22Rv1 (cell line): ENCODE measurements around the gene LRMDA.

Source experiments
- H3K27ac ChIP-seq: fragments of 450-650 bp; 2 replicates; pipeline ENCODE4 v1.5.1; 2017
- CTCF ChIP-seq: fragments of 450-650 bp; IDR thresholded peaks from 2 replicates; pipeline ENCODE4 v1.5.1; 2017; ENCODE audit warnings: mild to moderate bottlenecking
- ZFX ChIP-seq: fragments of 450-650 bp; IDR thresholded peaks from 2 replicates; pipeline ENCODE4 v1.6.1; 2017; ENCODE audit warnings: antibody characterized with exemption, borderline replicate concordance

The LRMDA gene

GRCh38 chr10:75431180-75432111, at the start of gene LRMDA:
TSS of gene LRMDA (plus strand) at chr10:75431624.
- TF ChIP-seq ZFX: no peak
- no peak for TF ChIP-seq CTCF
- no peak within 1 kb of the TSS for H3K27ac ChIP-seq

- H3K27ac ChIP-seq: no peak overlapping the region
- TF ChIP-seq CTCF (no peak), ZFX (no peak)
These were observed 45.3 kb upstream of the LRMDA start for GRCh38 chr10:75386128-75386527.

GRCh38 chr10:75388082-75388481, 43.3 kb upstream of the LRMDA start:
- H3K27ac ChIP-seq: no peak overlapping the region
- TF ChIP-seq CTCF (no peak), ZFX (no peak)

GRCh38 chr10:75390178-75390577, 41.2 kb upstream of the LRMDA start:
- TF ChIP-seq CTCF (no peak), ZFX (no peak)

GRCh38 chr10:75392271-75392670, 39.2 kb upstream of the LRMDA start:
- TF ChIP-seq CTCF (no peak), ZFX (no peak)

More at GRCh38 chr10:75390178-75390577, 41.2 kb upstream of the LRMDA start:
- H3K27ac ChIP-seq: no peak overlapping the region

DNA sequence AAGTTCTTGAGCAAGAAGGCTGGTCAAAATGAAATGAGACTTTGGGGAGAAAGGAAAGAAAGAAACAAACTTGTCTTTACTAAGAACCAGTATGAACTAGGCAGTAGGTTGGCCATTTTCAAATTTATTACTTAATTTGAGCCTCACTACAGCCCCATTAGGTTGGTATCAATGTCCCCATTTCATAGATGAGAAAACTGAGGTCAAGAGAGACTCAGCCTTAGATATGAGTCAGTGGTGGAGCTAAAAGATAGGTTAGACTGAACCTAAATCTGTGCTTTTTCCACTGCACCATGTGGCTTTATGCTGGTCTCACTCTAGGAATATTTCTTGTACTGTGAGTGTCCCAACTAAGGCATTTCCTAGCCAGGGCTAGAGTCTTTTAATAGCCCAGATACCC, 38.7 kb upstream of the LRMDA start:
- no peak for TF ChIP-seq ZFX
- TF ChIP-seq CTCF: no peak
- no peak overlapping the region for H3K27ac ChIP-seq

More at GRCh38 chr10:75392271-75392670, 39.2 kb upstream of the LRMDA start:
- no peak overlapping the region for H3K27ac ChIP-seq

DNA sequence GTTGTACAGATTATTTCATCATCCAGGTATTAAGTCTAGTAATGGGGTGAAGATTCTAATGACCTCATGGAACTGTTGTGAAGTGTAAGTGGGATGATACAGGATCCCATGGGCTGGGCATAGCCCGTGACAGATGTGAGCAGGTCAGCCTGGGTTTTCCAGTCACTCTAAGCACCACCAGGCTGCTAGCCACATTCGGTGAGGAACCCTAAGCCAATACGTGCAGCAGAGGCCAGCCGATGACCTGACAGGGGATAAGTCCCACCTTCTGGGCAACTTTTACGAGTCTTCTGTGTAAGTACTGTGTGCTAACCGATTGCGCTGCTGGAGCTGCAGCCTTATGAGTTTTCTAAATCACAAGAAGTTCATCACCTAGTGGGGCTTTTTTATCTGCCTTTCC, 37.2 kb upstream of the LRMDA start:
- no peak for TF ChIP-seq ZFX
- TF ChIP-seq CTCF: no peak
- no peak overlapping the region for H3K27ac ChIP-seq
